ENCODE results near the gene PTN. TPM values are rescaled to one million over a fixed set of nuclear protein-coding genes. Genes with fewer than 3 reads are reported as not detected.

Gene PTN
- total and polyA plus RNA-seq, 10 of the 15 experiments (the other 5 are each of a cell fraction or from before 2014, with no cell fraction given) = 0.09 to 1.2 (median 0.13) TPM; not detected in 7

DNA sequence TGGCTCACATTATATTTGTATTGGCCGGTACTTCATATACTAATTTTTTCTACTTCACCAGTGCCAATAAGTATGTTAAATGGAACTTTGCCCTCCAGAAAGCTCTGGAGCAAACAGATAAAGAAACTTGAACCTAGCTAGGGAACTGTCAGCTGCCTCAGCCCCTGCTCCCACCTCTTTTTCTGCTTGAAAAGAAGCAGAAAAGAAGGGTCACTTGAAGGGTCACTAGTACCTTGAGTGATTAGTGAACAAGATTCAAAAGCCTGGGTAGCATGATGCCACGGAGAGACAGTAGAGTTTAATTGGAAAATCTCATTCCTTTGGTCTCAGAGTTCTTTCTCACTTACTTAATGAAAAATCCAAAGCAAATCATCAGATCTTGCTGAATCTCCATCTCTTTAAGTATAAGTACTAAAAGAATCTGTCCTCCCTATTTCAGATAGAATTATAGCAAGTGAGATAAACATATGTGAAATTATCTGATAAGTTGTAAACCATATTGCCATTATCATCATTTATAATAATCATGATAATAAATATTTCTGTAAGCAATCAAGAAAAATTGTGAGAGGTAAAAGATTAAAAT is 47.7 kb downstream of the PTN start:
- in situ Hi-C loops (cut with MboI) = no loop called here
- RAD21 ChIA-PET (ENCODE audit: unreplicated experiment) = no interaction called here
- H3K27me3 ChIP-seq (replicated peaks in 1 of 2; ENCODE audit: control insufficient read depth in 2 of 2, insufficient read depth in 2 of 2, low read length in 1 of 2) = no peaks in the 10 kb centered on the region
- POLR2A ChIA-PET = no interaction called here
- H4K20me1 ChIP-seq (ENCODE audit: control insufficient read depth, insufficient read depth) = no peaks in the 10 kb centered on the region
- SMC1A ChIA-PET (ENCODE audit: uncharacterized antibody, unreplicated experiment) = no interaction called here
- no peak overlapping the region for H2AFZ ChIP-seq (ENCODE audit: control insufficient read depth, low read depth, low read length)
- no peak overlapping the region for H3K9ac ChIP-seq (ENCODE audit: control insufficient read depth, insufficient read depth, low read length)
- no TSS peak for BruUV-seq (replicated peaks)
- H3K4me3 ChIP-seq = no peak overlapping the region
- H3K4me2 ChIP-seq (ENCODE audit: control insufficient read depth, insufficient read depth) = no peak overlapping the region
- H3K36me3 ChIP-seq (ENCODE audit: control insufficient read depth in 2 of 2, insufficient read depth in 2 of 2, low read length in 1 of 2) = no peaks in the 10 kb centered on the region
- CTCF ChIA-PET = interaction anchor here (1.0 to 1.3 kb wide), 2 partner anchors 7 to 9 kb away, joined by 3 read pairs; no protein-coding TSS in a partner anchor
- 50% methylated on average over 2 of the region's 2 CpGs for WGBS (ENCODE audit: insufficient coverage, insufficient replicate concordance, low lambda C conversion rate, missing lambda C conversion rate)
- H3K79me2 ChIP-seq (ENCODE audit: control insufficient read depth, insufficient read depth, low read length) = no peaks in the 10 kb centered on the region
- intact Hi-C loops (cut with micrococcal nuclease; ENCODE audit: unreplicated experiment) = no loop called here
- H3K9me3 ChIP-seq (replicated peaks; ENCODE audit: control insufficient read depth, insufficient read depth, low read length) = no peaks in the 10 kb centered on the region
- TF ChIP-seq, protein P1, sequence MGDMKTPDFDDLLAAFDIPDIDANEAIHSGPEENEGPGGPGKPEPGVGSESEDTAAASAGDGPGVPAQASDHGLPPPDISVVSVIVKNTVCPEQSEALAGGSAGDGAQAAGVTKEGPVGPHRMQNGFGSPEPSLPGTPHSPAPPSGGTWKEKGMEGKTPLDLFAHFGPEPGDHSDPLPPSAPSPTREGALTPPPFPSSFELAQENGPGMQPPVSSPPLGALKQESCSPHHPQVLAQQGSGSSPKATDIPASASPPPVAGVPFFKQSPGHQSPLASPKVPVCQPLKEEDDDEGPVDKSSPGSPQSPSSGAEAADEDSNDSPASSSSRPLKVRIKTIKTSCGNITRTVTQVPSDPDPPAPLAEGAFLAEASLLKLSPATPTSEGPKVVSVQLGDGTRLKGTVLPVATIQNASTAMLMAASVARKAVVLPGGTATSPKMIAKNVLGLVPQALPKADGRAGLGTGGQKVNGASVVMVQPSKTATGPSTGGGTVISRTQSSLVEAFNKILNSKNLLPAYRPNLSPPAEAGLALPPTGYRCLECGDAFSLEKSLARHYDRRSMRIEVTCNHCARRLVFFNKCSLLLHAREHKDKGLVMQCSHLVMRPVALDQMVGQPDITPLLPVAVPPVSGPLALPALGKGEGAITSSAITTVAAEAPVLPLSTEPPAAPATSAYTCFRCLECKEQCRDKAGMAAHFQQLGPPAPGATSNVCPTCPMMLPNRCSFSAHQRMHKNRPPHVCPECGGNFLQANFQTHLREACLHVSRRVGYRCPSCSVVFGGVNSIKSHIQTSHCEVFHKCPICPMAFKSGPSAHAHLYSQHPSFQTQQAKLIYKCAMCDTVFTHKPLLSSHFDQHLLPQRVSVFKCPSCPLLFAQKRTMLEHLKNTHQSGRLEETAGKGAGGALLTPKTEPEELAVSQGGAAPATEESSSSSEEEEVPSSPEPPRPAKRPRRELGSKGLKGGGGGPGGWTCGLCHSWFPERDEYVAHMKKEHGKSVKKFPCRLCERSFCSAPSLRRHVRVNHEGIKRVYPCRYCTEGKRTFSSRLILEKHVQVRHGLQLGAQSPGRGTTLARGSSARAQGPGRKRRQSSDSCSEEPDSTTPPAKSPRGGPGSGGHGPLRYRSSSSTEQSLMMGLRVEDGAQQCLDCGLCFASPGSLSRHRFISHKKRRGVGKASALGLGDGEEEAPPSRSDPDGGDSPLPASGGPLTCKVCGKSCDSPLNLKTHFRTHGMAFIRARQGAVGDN (IDR thresholded peaks at IDR 0.05) = no peak
- TF ChIP-seq CREM (IDR thresholded peaks at IDR 0.05; ENCODE audit: low read depth) (no peak), NRF1 (conservative IDR thresholded peaks at IDR 0.05; ENCODE audit: low read depth, low read length) (no peak), JUNB (IDR thresholded peaks at IDR 0.05) (no peak), RCOR1 (conservative IDR thresholded peaks at IDR 0.05; ENCODE audit: low read depth, low read length) (no peak), ASH2L (IDR thresholded peaks at IDR 0.05; ENCODE audit: borderline replicate concordance, low read depth) (no peak), RAD21 (IDR thresholded peaks at IDR 0.05; ENCODE audit: insufficient read depth, low read depth, low read length) (no peak), STAT1 (conservative IDR thresholded peaks at IDR 0.05) (no peak), EP300 (IDR thresholded peaks at IDR 0.05; ENCODE audit: borderline replicate concordance in 1 of 2, control insufficient read depth in 1 of 2, low read depth in 2 of 2, low read length in 2 of 2) (no peak), CEBPB (IDR thresholded peaks at IDR 0.05; ENCODE audit: borderline replicate concordance in 1 of 2, low read depth in 2 of 2, low read length in 2 of 2) (no peak), IRF4 (IDR thresholded peaks at IDR 0.05; ENCODE audit: low read depth, low read length) (no peak), NBN (IDR thresholded peaks at IDR 0.05) (no peak), PML (IDR thresholded peaks at IDR 0.05; ENCODE audit: low read length) (no peak), KDM1A (IDR thresholded peaks at IDR 0.05; ENCODE audit: borderline replicate concordance) (no peak), FOXK2 (IDR thresholded peaks at IDR 0.05) (no peak), HDAC2 (IDR thresholded peaks at IDR 0.05) (no peak)
- TF ChIP-seq, protein P2, sequence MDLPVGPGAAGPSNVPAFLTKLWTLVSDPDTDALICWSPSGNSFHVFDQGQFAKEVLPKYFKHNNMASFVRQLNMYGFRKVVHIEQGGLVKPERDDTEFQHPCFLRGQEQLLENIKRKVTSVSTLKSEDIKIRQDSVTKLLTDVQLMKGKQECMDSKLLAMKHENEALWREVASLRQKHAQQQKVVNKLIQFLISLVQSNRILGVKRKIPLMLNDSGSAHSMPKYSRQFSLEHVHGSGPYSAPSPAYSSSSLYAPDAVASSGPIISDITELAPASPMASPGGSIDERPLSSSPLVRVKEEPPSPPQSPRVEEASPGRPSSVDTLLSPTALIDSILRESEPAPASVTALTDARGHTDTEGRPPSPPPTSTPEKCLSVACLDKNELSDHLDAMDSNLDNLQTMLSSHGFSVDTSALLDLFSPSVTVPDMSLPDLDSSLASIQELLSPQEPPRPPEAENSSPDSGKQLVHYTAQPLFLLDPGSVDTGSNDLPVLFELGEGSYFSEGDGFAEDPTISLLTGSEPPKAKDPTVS (IDR thresholded peaks at IDR 0.05; ENCODE audit: low read depth, low read length) = no peak
- FAIRE-seq (no peak), DNase-seq (ENCODE audit: low read depth, low spot score) (no peak), ATAC-seq (no peak)
- H3K27ac ChIP-seq (ENCODE audit: control insufficient read depth, insufficient read depth) = no peak overlapping the region
- no peaks in the 10 kb centered on the region for H3K4me1 ChIP-seq (ENCODE audit: control insufficient read depth, insufficient read depth, low read length)
